Measurements from ENCODE around the gene PSMC4. TPM values are rescaled to one million over a fixed set of nuclear protein-coding genes. Genes with fewer than 3 reads are reported as not detected.
"Not testable (repeated sequence)": the region's sequence is repeated elsewhere in the genome, so short reads cannot be mapped to it uniquely, and the experiment has no call there.

Gene PSMC4
- polyA plus RNA-seq, 1 of the 3 experiments (the other 2 are of a cell fraction): 173 TPM

- CTCF ChIA-PET: interaction anchor here (1.1 kb wide), 1 partner anchor 11 kb away, joined by 3 read pairs; the partner anchor contains the start of gene PSMC4
- H3K9me3 ChIP-seq; H3K9me2 ChIP-seq; H3K4me2 ChIP-seq; H3K79me2 ChIP-seq (ENCODE audit: insufficient read depth); H3F3A ChIP-seq (replicated peaks; ENCODE audit: insufficient read depth); H3K36me3 ChIP-seq (replicated peaks in 1 of 2; ENCODE audit: control insufficient read depth in 1 of 2, insufficient read depth in 2 of 2, low read length in 1 of 2); H3K4me1 ChIP-seq (ENCODE audit: control insufficient read depth in 1 of 2, insufficient read depth in 2 of 2, low read depth in 1 of 2, low read length in 1 of 2); H3K27me3 ChIP-seq (ENCODE audit: insufficient read depth); H3K9ac ChIP-seq; H3K4me3 ChIP-seq (ENCODE audit: low read depth in 2 of 2, low read length in 1 of 2); POLR2A ChIA-PET; H2AFZ ChIP-seq (ENCODE audit: low read depth); H4K20me1 ChIP-seq (ENCODE audit: insufficient read depth); DNase-seq; H3K27ac ChIP-seq (ENCODE audit: low read depth in 2 of 2, low read length in 1 of 2): not testable (repeated sequence)
- 91% methylated on average over 13 of the region's 13 CpGs for WGBS (ENCODE audit: low lambda C conversion rate)
Measured at GRCh38 chr19:39959407-39959806, 11.6 kb upstream of the PSMC4 start.

GRCh38 chr19:39963898-39964297, 7.1 kb upstream of the PSMC4 start:
- WGBS (ENCODE audit: low lambda C conversion rate): 75% methylated on average over 3 of the region's 3 CpGs
- POLR2A ChIA-PET: no interaction called here
- CTCF ChIA-PET: no interaction called here

More at GRCh38 chr19:39963898-39964297, 7.1 kb upstream of the PSMC4 start:
- Histone ChIP-seq H3K4me3 (ENCODE audit: low read depth in 2 of 2, low read length in 1 of 2) (no peak overlapping the region), H3K27me3 (ENCODE audit: insufficient read depth) (no peaks in the 10 kb centered on the region), H3K9ac (no peak overlapping the region), H3K79me2 (ENCODE audit: insufficient read depth) (no peaks in the 10 kb centered on the region), H3K36me3 (replicated peaks in 1 of 2; ENCODE audit: control insufficient read depth in 1 of 2, insufficient read depth in 2 of 2, low read length in 1 of 2) (no peaks in the 10 kb centered on the region), H2AFZ (ENCODE audit: low read depth) (no peak overlapping the region), H3K27ac (ENCODE audit: low read depth in 2 of 2, low read length in 1 of 2) (no peak overlapping the region), H3K9me2 (no peaks in the 10 kb centered on the region), H4K20me1 (ENCODE audit: insufficient read depth) (no peaks in the 10 kb centered on the region), H3F3A (replicated peaks; ENCODE audit: insufficient read depth) (no peaks in the 10 kb centered on the region), H3K9me3 (no peaks in the 10 kb centered on the region), H3K4me2 (no peak overlapping the region), H3K4me1 (ENCODE audit: control insufficient read depth in 1 of 2, insufficient read depth in 2 of 2, low read depth in 1 of 2, low read length in 1 of 2) (no peaks in the 10 kb centered on the region)
- TF ChIP-seq SIN3A (IDR thresholded peaks at IDR 0.05; ENCODE audit: borderline replicate concordance, low read depth, low read length): no peak
- TF ChIP-seq EP300 (IDR thresholded peaks at IDR 0.05; ENCODE audit: borderline replicate concordance in 1 of 2, low read depth in 1 of 2, low read length in 1 of 2): no peak
- TF ChIP-seq NRF1 (IDR thresholded peaks at IDR 0.05; ENCODE audit: low read depth, low read length): no peak
- no peak for TF ChIP-seq RAD21 (IDR thresholded peaks at IDR 0.05; ENCODE audit: low read length)
- no peak for TF ChIP-seq GATA2 (CRISPR knock-in tag; IDR thresholded peaks at IDR 0.05)
- no peak for TF ChIP-seq MEF2A (IDR thresholded peaks at IDR 0.05; ENCODE audit: borderline replicate concordance, low read depth)
- no peak for TF ChIP-seq USF1 (IDR thresholded peaks at IDR 0.05; ENCODE audit: borderline replicate concordance, low read depth)
- TF ChIP-seq, protein P1, sequence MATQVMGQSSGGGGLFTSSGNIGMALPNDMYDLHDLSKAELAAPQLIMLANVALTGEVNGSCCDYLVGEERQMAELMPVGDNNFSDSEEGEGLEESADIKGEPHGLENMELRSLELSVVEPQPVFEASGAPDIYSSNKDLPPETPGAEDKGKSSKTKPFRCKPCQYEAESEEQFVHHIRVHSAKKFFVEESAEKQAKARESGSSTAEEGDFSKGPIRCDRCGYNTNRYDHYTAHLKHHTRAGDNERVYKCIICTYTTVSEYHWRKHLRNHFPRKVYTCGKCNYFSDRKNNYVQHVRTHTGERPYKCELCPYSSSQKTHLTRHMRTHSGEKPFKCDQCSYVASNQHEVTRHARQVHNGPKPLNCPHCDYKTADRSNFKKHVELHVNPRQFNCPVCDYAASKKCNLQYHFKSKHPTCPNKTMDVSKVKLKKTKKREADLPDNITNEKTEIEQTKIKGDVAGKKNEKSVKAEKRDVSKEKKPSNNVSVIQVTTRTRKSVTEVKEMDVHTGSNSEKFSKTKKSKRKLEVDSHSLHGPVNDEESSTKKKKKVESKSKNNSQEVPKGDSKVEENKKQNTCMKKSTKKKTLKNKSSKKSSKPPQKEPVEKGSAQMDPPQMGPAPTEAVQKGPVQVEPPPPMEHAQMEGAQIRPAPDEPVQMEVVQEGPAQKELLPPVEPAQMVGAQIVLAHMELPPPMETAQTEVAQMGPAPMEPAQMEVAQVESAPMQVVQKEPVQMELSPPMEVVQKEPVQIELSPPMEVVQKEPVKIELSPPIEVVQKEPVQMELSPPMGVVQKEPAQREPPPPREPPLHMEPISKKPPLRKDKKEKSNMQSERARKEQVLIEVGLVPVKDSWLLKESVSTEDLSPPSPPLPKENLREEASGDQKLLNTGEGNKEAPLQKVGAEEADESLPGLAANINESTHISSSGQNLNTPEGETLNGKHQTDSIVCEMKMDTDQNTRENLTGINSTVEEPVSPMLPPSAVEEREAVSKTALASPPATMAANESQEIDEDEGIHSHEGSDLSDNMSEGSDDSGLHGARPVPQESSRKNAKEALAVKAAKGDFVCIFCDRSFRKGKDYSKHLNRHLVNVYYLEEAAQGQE (IDR thresholded peaks at IDR 0.05; ENCODE audit: low read depth, low read length): no peak
- no peak for TF ChIP-seq TCF12 (IDR thresholded peaks at IDR 0.05)
- no peak for TF ChIP-seq JUND (IDR thresholded peaks at IDR 0.05)
- TF ChIP-seq, protein P2, sequence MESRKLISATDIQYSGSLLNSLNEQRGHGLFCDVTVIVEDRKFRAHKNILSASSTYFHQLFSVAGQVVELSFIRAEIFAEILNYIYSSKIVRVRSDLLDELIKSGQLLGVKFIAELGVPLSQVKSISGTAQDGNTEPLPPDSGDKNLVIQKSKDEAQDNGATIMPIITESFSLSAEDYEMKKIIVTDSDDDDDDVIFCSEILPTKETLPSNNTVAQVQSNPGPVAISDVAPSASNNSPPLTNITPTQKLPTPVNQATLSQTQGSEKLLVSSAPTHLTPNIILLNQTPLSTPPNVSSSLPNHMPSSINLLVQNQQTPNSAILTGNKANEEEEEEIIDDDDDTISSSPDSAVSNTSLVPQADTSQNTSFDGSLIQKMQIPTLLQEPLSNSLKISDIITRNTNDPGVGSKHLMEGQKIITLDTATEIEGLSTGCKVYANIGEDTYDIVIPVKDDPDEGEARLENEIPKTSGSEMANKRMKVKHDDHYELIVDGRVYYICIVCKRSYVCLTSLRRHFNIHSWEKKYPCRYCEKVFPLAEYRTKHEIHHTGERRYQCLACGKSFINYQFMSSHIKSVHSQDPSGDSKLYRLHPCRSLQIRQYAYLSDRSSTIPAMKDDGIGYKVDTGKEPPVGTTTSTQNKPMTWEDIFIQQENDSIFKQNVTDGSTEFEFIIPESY (IDR thresholded peaks at IDR 0.05; ENCODE audit: borderline replicate concordance, low read depth): no peak
- no peak for DNase-seq
